ENCODE measurements around the gene SDC1.
"Not testable (repeated sequence)": the region's sequence is repeated elsewhere in the genome, so short reads cannot be mapped to it uniquely, and the experiment has no call there.

The SDC1 gene

GRCh38 chr2:20224716-20225293 is at the start of gene SDC1:
SDC1 (minus strand) TSS chr2:20225130; CDS start chr2:20224867, 263 bp downstream.
- DNase-seq, result peak in 1 of 14 donors; percentile 15

DNA sequence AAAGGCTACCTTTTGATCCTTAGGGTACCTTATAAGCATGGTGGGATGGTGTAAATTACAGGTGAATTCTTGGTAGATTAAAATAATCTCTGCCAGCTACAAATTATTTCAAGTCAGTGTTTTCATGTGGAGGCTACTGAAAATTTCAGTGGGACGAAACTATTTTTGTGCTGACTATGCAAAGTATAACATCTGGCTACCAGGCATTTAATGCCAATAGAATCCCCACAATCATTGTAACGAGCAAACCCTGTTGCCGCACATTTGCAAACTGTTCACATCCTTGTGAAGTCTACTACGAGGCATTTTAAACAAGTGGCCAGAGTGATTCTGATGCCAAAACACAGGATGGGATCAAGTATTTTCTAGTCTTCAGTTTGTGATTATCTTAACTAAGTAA is 48.1 kb upstream of the SDC1 start:
- no peak for DNase-seq

DNA sequence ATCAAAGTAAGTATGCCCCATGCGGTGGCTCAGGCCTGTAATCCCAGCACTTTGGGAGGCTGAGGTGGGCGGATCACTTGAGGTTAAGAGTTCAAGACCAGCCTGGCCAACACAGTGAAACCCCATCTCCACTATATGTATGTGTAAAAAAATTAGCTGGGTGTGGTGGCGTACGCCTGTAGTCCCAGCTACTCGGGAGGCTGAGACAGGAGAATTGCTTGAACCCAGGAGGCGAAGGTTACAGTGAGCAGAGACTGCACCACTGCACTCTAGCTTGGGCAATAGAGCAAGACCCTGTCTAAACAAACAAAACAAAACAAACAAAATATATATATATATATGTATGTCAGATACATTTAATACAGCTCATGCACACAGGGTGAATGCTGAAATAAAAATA is 43.4 kb upstream of the SDC1 start:
- DNase-seq, result not testable (repeated sequence)

DNA sequence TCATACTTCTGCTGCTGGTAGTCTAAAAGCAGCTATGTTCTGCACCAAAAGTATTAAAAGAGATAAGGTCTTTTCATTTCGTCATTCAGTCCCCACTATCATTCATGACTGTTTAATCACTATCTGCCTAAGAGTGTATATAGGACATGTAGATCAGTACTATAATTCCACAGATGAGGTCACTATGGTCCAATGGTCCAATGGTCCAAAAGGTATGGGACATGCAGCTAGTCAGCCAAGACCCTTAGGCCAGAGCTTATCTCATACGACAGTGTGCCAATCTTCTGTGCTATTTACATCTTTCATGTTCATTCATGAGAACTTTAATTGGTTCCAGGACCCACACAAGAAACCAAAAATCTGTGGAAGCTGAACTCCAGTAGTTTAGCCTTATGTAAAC is 42.6 kb upstream of the SDC1 start:
- DNase-seq, result no peak

GRCh38 chr2:20264629-20265028 is 39.7 kb upstream of the SDC1 start:
- no peak for DNase-seq

GRCh38 chr2:20257411-20257810 is 32.5 kb upstream of the SDC1 start:
- no peak for DNase-seq

- no peak for DNase-seq
Observed at GRCh38 chr2:20254731-20255130, 29.8 kb upstream of the SDC1 start.

GRCh38 chr2:20250436-20250835 is 25.5 kb upstream of the SDC1 start:
- DNase-seq, result no peak

DNA sequence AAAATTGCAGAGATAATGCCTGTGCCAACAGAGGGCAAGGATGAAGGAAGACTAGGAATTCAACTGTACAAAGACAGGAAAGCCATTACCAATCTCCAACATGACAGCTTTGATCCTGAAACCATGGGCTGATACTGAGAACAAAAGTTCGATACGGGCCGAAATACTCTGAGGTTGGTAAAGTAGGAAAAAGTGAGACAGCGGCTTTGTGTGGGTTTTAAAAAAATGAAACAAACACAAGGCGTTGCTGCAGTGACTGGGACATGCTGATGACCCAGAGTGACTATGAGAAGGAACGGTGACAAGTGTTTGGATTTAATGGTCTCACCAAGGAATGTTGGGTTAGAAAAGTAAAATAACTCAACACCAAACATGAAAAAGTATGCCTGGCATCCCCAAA is 24.2 kb upstream of the SDC1 start:
- no peak for DNase-seq

- DNase-seq, result no peak
Observed at GRCh38 chr2:20247084-20247483, 22.2 kb upstream of the SDC1 start.

DNA sequence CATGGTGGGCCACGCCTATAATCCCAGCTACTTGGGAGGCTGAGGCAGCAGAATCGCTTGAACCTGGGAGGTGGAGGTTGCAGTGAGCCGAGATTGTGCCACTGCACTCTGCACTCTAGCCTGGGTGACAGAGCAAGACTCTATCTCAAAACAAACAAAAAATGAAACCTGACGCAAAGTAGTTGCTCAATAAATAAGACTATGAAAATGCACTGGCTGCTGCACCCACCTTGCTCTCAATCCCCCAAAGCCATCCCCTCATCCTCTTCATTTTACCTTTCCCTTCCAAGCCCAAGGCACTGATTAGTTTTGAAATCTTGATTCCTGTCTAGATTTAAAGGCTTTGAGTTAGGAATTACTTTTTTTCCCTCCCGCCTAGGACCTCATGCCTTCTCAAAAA is 18.7 kb upstream of the SDC1 start:
- not testable (repeated sequence) for DNase-seq

DNA sequence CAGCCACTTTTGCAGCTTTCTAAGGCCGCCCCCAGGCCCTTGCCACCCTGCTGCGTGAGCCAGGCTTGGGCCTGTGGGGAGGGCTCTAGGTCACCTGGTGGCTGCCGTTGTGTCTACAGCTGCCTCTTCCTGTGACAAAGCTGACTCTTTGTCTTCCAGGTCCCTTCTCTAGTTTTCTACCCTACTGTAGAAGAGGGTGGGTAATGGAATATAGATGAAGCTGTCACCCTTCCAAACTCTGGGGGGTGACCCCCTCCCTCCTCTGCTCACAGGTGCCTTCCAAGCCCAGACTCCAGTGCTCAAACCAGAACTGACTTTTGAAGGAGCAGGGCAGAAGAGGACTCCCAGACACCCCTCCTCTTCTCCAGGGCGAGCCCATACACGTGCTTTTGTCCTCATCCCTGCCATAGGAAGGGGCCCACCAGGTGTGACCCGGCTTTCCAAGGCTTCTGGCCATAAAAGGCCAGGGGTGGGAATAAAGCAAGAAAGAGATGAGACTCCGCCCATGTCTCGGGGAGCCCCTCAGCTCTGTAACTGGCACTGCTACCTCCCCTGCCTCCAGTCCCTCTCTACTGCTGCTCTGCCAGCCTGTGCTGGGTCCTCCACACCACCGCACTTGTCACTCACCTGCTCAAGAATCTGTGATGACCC is 17.9 kb upstream of the SDC1 start:
- DNase-seq, result no peak

GRCh38 chr2:20241973-20242726 is 17.2 kb upstream of the SDC1 start:
- DNase-seq, result no peak

DNA sequence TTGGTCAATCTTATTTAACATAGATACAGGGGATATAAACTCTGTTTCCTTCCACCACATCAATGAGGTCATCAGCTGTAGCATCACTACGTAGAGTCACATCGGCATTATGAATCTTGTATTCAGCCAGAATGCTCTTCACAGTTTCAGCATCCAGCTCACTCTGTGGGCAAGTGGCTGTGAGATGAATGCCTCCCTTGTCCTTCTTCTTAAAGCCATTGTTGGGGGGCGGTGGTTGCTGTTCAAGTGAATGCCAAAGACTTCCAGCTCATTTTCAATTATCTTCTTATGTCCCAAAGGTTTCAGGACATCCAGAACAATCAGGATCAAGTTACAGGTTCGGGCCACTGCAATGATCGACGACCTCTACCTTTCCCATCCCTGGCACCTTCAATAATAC is 15.4 kb upstream of the SDC1 start:
- not testable (repeated sequence) for DNase-seq

DNA sequence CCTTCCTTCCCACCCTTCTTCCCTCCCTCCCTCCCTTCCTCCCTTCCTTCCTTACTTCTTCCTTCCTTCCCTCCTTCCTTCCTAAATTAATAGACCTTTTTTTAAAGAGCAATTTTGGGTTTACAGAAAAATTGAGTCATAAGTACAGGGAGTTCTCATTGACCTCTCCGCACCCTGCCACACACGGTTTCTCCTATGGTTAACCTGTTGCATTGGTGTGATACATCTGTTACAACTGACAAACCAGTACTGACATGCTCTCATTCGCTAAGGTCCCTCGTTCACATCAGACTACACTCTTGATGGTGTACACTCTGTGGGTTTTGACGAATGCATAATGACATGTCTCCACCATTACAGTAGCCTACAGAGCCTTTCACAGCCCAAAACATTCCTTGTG is 11.6 kb upstream of the SDC1 start:
- no peak for DNase-seq

GRCh38 chr2:20235655-20236305 is 10.8 kb upstream of the SDC1 start:
- DNase-seq, result no peak

GRCh38 chr2:20234597-20234996 is 9.7 kb upstream of the SDC1 start:
- DNase-seq, result not testable (repeated sequence)

GRCh38 chr2:20232837-20233207 is 7.9 kb upstream of the SDC1 start:
- no peak for DNase-seq

DNA sequence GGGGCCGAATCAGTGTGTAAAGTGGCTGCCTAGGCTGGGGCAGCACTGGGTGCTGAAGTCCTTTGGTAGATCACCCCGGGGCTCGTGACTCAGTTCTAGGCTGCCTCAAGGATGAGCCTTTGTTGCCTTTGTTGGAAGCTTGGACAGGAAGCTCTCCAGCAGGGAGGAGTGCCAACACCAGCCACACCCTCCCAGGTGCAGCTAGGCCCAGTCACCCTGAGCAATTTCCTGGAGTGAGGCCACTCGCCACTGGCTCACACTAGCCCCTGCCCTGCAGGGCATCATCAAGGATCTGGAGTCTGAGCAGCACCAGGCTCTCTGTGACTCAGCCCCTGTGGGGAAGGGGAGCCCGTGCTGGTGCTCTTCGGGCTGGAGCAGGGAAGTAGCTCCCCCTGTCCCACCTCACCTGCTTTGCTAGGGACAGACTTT is 6.7 kb upstream of the SDC1 start:
- DNase-seq, result no peak

- DNase-seq, result no peak
Observed at GRCh38 chr2:20231159-20231558, 6.2 kb upstream of the SDC1 start.

GRCh38 chr2:20230114-20230425 is 5.1 kb upstream of the SDC1 start:
- DNase-seq, result no peak

- DNase-seq, result no peak
Observed at GRCh38 chr2:20229322-20230113, 4.6 kb upstream of the SDC1 start.

Data from C1 segment of cervical spinal cord (tissue), 14 donors.